GM18507 (cell line): Measurements from ENCODE around the gene ARPC4.
"Not testable (repeated sequence)": the region's sequence is repeated elsewhere in the genome, so short reads cannot be mapped to it uniquely, and the experiment has no call there.

Source experiments
- DNase-seq: peaks from one replicate; pipeline ENCODE4 v3.0.0; 2011; ENCODE audit warnings: low read depth; ENCODE audit not compliant: insufficient read length; ENCODE audit errors: extremely low spot score
- FAIRE-seq: peaks from 2 replicates; lab custom pipeline; 2011; peaks lifted over from hg19 to GRCh38; lab: Jason Lieb, UNC

The ARPC4 gene

GRCh38 chr3:9846231-9846630 lies 53.3 kb downstream of the ARPC4 start:
- no peak for DNase-seq
- no peak for FAIRE-seq

GRCh38 chr3:9846931-9847488 lies 54.1 kb downstream of the ARPC4 start:
- no peak for FAIRE-seq

DNA sequence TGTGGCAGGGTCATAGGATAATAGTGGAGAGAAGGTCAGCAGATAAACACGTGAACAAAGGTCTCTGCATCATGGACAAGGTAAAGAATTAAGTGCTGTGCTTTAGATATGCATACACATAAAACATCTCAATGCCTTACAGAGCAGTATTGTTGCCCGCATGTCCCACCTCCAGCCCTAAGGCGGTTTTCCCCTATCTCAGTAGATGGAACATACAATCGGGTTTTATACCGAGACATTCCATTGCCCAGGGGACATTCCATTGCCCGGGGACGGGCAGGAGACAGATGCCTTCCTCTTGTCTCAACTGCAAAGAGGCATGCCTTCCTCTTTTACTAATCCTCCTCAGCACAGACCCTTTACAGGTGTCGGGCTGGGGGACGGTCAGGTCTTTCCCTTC lies 55.0 kb downstream of the ARPC4 start:
- FAIRE-seq, DNase-seq: not testable (repeated sequence)

More at GRCh38 chr3:9846931-9847488, 54.1 kb downstream of the ARPC4 start:
- DNase-seq, result no peak

- not testable (repeated sequence) for FAIRE-seq, DNase-seq
Measured at GRCh38 chr3:9848860-9849259, 56.0 kb downstream of the ARPC4 start.

DNA sequence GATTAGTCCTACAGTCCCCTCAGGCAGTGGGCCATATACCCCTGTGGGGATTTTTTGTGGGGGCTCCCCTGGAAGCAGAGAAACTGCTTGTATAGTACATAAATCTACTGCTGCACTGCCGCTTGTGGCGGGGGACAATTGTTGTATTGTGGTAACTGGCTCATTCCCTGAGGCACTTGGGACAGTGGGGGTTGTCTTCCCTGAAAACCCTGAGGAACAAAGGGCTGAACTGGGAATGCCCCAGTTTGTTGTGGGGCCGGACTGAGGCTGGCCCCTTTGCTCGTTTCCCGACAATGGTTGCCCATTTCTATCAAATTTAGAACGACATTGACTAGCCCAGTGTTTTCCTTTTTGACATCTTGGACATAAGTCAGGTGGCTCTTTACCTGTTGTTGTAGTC lies 58.5 kb downstream of the ARPC4 start:
- not testable (repeated sequence) for DNase-seq

DNA sequence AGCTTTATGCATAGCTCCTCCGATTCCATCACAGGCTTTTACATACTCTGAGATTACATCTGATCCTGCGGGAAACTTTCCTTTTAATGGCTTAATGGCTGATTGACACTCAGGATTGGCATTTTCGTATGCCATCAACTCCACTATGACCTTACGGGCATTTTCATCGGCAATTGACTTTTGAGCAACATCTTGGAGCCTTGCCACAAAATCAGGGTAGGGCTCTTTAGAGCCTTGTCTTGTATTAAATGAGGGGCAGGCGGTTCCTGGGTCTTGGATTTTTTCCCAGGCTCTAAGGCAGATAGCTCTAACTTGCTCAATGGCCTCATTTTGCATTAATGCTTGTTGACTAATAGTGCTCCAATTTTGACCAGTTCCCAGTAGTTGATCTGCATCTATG lies 59.0 kb downstream of the ARPC4 start:
- not testable (repeated sequence) for DNase-seq, FAIRE-seq

More for the DNA sequence above, 58.5 kb downstream of the ARPC4 start:
- FAIRE-seq, result not testable (repeated sequence)

GRCh38 chr3:9852528-9852927 lies 59.6 kb downstream of the ARPC4 start:
- no peak for FAIRE-seq
- DNase-seq, result no peak

DNA sequence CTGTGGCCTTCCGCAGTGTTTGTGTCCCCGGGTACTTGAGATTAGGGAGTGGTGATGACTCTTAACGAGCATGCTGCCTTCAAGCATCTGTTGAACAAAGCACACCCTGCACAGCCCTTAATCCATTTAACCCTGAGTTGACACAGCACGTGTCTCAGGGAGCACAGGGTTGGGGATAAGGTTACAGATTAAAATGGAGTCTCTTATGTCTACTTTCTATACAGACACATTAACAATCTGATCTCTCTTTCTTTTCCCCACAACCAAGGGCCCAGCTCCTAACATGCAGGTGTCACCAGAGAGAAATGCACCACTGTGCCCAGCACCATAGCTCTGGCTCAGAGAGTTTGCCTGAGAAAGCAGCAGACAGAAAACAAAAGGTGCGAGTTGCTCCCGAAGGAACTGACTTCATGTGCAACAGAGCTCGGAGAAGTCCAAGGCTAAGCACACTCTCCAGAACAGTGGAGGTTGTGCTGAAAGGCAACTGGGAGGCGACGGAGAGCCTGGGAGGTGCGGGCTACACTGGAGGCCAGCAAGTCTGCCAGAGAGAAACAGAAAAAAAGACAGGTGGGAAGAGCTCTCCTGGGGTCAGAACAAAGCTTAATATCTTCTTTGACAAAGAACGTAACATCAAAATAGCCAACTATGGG lies 61.5 kb downstream of the ARPC4 start:
- DNase-seq, FAIRE-seq: not testable (repeated sequence)

GRCh38 chr3:9855594-9855993 lies 62.7 kb downstream of the ARPC4 start:
- DNase-seq (no peak), FAIRE-seq (no peak)
